H9 (cell line): ENCODE results near the gene USP43. TPM values are rescaled to one million over a fixed set of nuclear protein-coding genes. Genes with fewer than 3 reads are reported as not detected.

Experiments
- DNase-seq: peaks from one replicate; pipeline ENCODE4 v3.0.0-alpha.2; 2017
- H2AFZ ChIP-seq: one replicate; pipeline ENCODE4 v1.6.1; 2013; ENCODE audit warnings: mild to moderate bottlenecking, low read length, control low read depth, moderate library complexity
- H2AK5ac ChIP-seq: 2 replicates; pipeline ENCODE4 v1.6.1; 2013; ENCODE audit warnings: low read length, control low read depth, mixed read lengths; ENCODE audit not compliant: insufficient read length
- H2BK120ac ChIP-seq: one replicate; pipeline ENCODE4 v1.6.1; 2013; ENCODE audit warnings: low read depth, mild to moderate bottlenecking, low read length, control low read depth, inconsistent platforms; ENCODE audit not compliant: poor library complexity, severe bottlenecking
- H2BK12ac ChIP-seq: 2 replicates; pipeline ENCODE4 v1.6.1; 2013; ENCODE audit warnings: low read length, control low read depth, mixed read lengths, low read depth; ENCODE audit not compliant: insufficient read length
- H2BK15ac ChIP-seq: 2 replicates; pipeline ENCODE4 v1.6.1; 2013; ENCODE audit warnings: low read depth, low read length, control low read depth
- H2BK20ac ChIP-seq: one replicate; pipeline ENCODE4 v1.6.1; 2013; ENCODE audit warnings: low read depth, mild to moderate bottlenecking, low read length, control low read depth, inconsistent platforms; ENCODE audit not compliant: poor library complexity, severe bottlenecking
- H2BK5ac ChIP-seq: 2 replicates; pipeline ENCODE4 v1.6.1; 2013; ENCODE audit warnings: low read length, control low read depth, mixed read lengths; ENCODE audit not compliant: insufficient read length
- H3K14ac ChIP-seq: 2 replicates; pipeline ENCODE4 v1.6.1; 2013; ENCODE audit warnings: low read length, control low read depth; ENCODE audit not compliant: insufficient read depth
- H3K18ac ChIP-seq: 2 replicates; pipeline ENCODE4 v1.6.1; 2013; ENCODE audit warnings: low read depth, mild to moderate bottlenecking, mixed read lengths, low read length, control low read depth; ENCODE audit not compliant: insufficient read length
- H3K23ac ChIP-seq: 2 replicates; pipeline ENCODE4 v1.6.1; 2013; ENCODE audit warnings: low read length, control low read depth, mixed read lengths, low read depth; ENCODE audit not compliant: insufficient read length
- H3K23me2 ChIP-seq: 2 replicates; pipeline ENCODE4 v1.6.1; 2013; ENCODE audit warnings: low read depth, mild to moderate bottlenecking, mixed read lengths, low read length, control low read depth; ENCODE audit not compliant: insufficient read length, poor library complexity, severe bottlenecking
- H3K27ac ChIP-seq: 2 replicates; pipeline ENCODE4 v1.5.1; 2013; ENCODE audit warnings: low read length, control low read depth, mixed read lengths, low read depth; ENCODE audit not compliant: insufficient read length
- H3K27me3 ChIP-seq: 2 replicates; pipeline ENCODE4 v1.6.1; 2013; ENCODE audit warnings: low read length, control low read depth, inconsistent platforms; ENCODE audit not compliant: insufficient read depth
- H3K4ac ChIP-seq: 2 replicates; pipeline ENCODE4 v1.6.1; 2013; ENCODE audit warnings: low read depth, mild to moderate bottlenecking, control low read depth, inconsistent platforms, low read length, moderate library complexity
- H3K4me1 ChIP-seq: 2 replicates; pipeline ENCODE4 v1.6.1; 2013; ENCODE audit warnings: low read length, control low read depth, inconsistent platforms; ENCODE audit not compliant: insufficient read depth
- H3K4me2 ChIP-seq: 2 replicates; pipeline ENCODE4 v1.6.1; 2013; ENCODE audit warnings: low read length, control low read depth, mixed read lengths; ENCODE audit not compliant: insufficient read length, insufficient read depth
- H3K56ac ChIP-seq: 2 replicates; pipeline ENCODE4 v1.6.1; 2013; ENCODE audit warnings: low read depth, mild to moderate bottlenecking, mixed read lengths, low read length, control low read depth; ENCODE audit not compliant: insufficient read length
- H3K79me1 ChIP-seq: 2 replicates; pipeline ENCODE4 v1.6.1; 2013; ENCODE audit warnings: low read depth, mild to moderate bottlenecking, moderate library complexity, low read length, control low read depth, inconsistent platforms; ENCODE audit not compliant: insufficient read depth, poor library complexity, severe bottlenecking
- H3K79me2 ChIP-seq: 2 replicates; pipeline ENCODE4 v1.6.1; 2013; ENCODE audit warnings: low read length, control low read depth, inconsistent platforms; ENCODE audit not compliant: insufficient read depth
- H3K9ac ChIP-seq: 2 replicates; pipeline ENCODE4 v1.6.1; 2013; ENCODE audit warnings: low read length, control low read depth, mixed read lengths; ENCODE audit not compliant: insufficient read length; ENCODE audit errors: extremely low read depth
- H3K9me3 ChIP-seq: one replicate; pipeline ENCODE4 v1.6.1; 2013; ENCODE audit warnings: low read depth, low read length, inconsistent platforms; ENCODE audit not compliant: control insufficient read depth
- H3T11ph ChIP-seq: one replicate; pipeline ENCODE4 v1.6.1; 2013; ENCODE audit warnings: mild to moderate bottlenecking, low read length, control low read depth, inconsistent platforms
- H4K20me1 ChIP-seq: one replicate; pipeline ENCODE4 v1.6.1; 2013; ENCODE audit not compliant: control insufficient read depth, insufficient read length, insufficient read depth
- H4K5ac ChIP-seq: 2 replicates; pipeline ENCODE4 v1.6.1; 2013; ENCODE audit warnings: low read depth, mild to moderate bottlenecking, mixed read lengths, low read length, control low read depth; ENCODE audit not compliant: insufficient read length
- H4K8ac ChIP-seq: replicated peaks from 2 replicates; pipeline ENCODE4 v1.6.1; 2013; ENCODE audit warnings: low read length, control low read depth, mixed read lengths, low read depth; ENCODE audit not compliant: insufficient read length
- H4K91ac ChIP-seq: 2 replicates; pipeline ENCODE4 v1.6.1; 2013; ENCODE audit warnings: low read depth, mild to moderate bottlenecking, moderate library complexity, mixed read lengths, low read length, control low read depth; ENCODE audit not compliant: insufficient read length
- H3K27ac Mint-ChIP-seq, 3 experiments: 2 replicates in 2 of 3; 3 replicates in 1 of 3; pipeline ENCODE4 v1.8.0; 2020 to 2021; ENCODE audit warnings: mixed read lengths in 3 of 3, mild to moderate bottlenecking in 1 of 3, moderate library complexity in 1 of 3
- H3K27me3 Mint-ChIP-seq: 2 replicates; pipeline ENCODE4 v1.8.0; 2021; ENCODE audit warnings: low read depth, mild to moderate bottlenecking, moderate library complexity, mixed read lengths
- H3K36me3 Mint-ChIP-seq, 3 experiments: 2 replicates in 2 of 3; 3 replicates in 1 of 3; pipeline ENCODE4 v1.8.0; 2020 to 2021; ENCODE audit warnings: low read depth in 3 of 3, mixed read lengths in 3 of 3; ENCODE audit not compliant: insufficient read depth in 1 of 3
- H3K4me1 Mint-ChIP-seq, 2 experiments: 2 replicates each; pipeline ENCODE4 v1.8.0; 2020; ENCODE audit warnings: mixed read lengths in 2 of 2
- H3K4me3 Mint-ChIP-seq, 2 experiments: 2 replicates in 1 of 2; 3 replicates in 1 of 2; pipeline ENCODE4 v1.8.0; 2020 to 2021; ENCODE audit warnings: mild to moderate bottlenecking in 2 of 2, mixed read lengths in 2 of 2, moderate library complexity in 1 of 2
- H3K9me3 Mint-ChIP-seq, 2 experiments: 2 replicates in 1 of 2; 3 replicates in 1 of 2; pipeline ENCODE4 v1.8.0; 2020; ENCODE audit warnings: mild to moderate bottlenecking in 2 of 2, mixed read lengths in 2 of 2, moderate library complexity in 1 of 2
- WGBS: extraction: QIAGEN DNeasy Blood & Tissue Kit; methylation state at CpG from one replicate; pipeline ENCODE4 v1.1.7; 2013; ENCODE audit warnings: missing lambda C conversion rate, low lambda C conversion rate, mixed read lengths; ENCODE audit not compliant: insufficient read length; ENCODE audit errors: extremely low coverage; 5-methylcytosine and 5-hydroxymethylcytosine counted together
- total RNA-seq: library from RNA; stranded (reverse); gene quantifications from 2 replicates; pipeline ENCODE4 v1.2.1, GENCODE V29; 2021
- TF ChIP-seq, protein P1 (sequence below): fragments of 200-600 bp; sonication (generic); conservative IDR thresholded peaks from 3 replicates; pipeline ENCODE4 v1.8.0; 2021; ENCODE audit warnings: antibody characterized with exemption, mild to moderate bottlenecking

Gene USP43
- total RNA-seq, 1 experiment from 2014 or later = 5.2 TPM

GRCh38 chr17:9676820-9677310 lies 31.5 kb downstream of the USP43 start:
- Histone ChIP-seq H2AFZ (no peak overlapping the region), H2BK12ac (no peak overlapping the region), H3K79me2 (no peaks in the 10 kb centered on the region), H2AK5ac (no peak overlapping the region), H3K4ac (no peak overlapping the region), H3K23me2 (no peaks in the 10 kb centered on the region), H3K27me3 (no peaks in the 10 kb centered on the region), H3K9me3 (peaks cover 8% of the 10 kb centered on the region), H3K4me2 (no peak overlapping the region), H3K79me1 (no peaks in the 10 kb centered on the region), H3K18ac (no peak overlapping the region), H4K5ac (no peak overlapping the region), H3K9ac (no peak overlapping the region), H3K14ac (no peak overlapping the region), H4K91ac (no peak overlapping the region), H2BK20ac (no peak overlapping the region), H3K56ac (no peak overlapping the region), H3K4me1 (no peaks in the 10 kb centered on the region), H2BK120ac (no peak overlapping the region), H2BK15ac (no peak overlapping the region), H3K23ac (no peak overlapping the region), H4K20me1 (no peaks in the 10 kb centered on the region), H4K8ac (no peak overlapping the region), H3K27ac (no peak overlapping the region), H3T11ph (no peak overlapping the region), H2BK5ac (no peak overlapping the region)
- Mint-ChIP-seq H3K9me3 (peaks cover 13 to 16% of the 10 kb centered on the region in 2 experiments; a peak in 4 of 5 replicates), H3K36me3 (peaks cover 13 to 25% (median 23%) of the 10 kb centered on the region in 3 experiments), H3K27ac (no peak overlapping the region; a peak in 1 of 7 replicates), H3K4me1 (no peaks in the 10 kb centered on the region), H3K4me3 (no peak overlapping the region), H3K27me3 (no peaks in the 10 kb centered on the region)
- TF ChIP-seq, protein P1, sequence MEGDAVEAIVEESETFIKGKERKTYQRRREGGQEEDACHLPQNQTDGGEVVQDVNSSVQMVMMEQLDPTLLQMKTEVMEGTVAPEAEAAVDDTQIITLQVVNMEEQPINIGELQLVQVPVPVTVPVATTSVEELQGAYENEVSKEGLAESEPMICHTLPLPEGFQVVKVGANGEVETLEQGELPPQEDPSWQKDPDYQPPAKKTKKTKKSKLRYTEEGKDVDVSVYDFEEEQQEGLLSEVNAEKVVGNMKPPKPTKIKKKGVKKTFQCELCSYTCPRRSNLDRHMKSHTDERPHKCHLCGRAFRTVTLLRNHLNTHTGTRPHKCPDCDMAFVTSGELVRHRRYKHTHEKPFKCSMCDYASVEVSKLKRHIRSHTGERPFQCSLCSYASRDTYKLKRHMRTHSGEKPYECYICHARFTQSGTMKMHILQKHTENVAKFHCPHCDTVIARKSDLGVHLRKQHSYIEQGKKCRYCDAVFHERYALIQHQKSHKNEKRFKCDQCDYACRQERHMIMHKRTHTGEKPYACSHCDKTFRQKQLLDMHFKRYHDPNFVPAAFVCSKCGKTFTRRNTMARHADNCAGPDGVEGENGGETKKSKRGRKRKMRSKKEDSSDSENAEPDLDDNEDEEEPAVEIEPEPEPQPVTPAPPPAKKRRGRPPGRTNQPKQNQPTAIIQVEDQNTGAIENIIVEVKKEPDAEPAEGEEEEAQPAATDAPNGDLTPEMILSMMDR = no peak
- DNase-seq = no peak
- WGBS = no CpG with 5 or more reads among the region's 4 CpGs
